K562 (cell line): Measurements from ENCODE around the gene KLK3. TPM values are rescaled to one million over a fixed set of nuclear protein-coding genes. Genes with fewer than 3 reads are reported as not detected.
A peak's percentile ranks its signal among the peaks of the same experiment; 100 is the strongest.

ENCODE experiments used
- ATAC-seq: fragments of 200-7000 bp; cut with Tn5 transposase; 3 replicates; pipeline ENCODE4 v1.9.1; 2020; ENCODE audit warnings: moderate library complexity
- BruUV-seq: library from RNA; stranded (reverse); fragments of 400-500 nt; replicated peaks from 2 replicates; lab custom pipeline; 2021; lab: Mats Ljungman, UMichigan
- CTCF ChIA-PET: fragments of 300-600 bp; formaldehyde crosslinking; extraction: SDS; loops from one replicate; lab custom pipeline; 2021; ENCODE audit warnings: low intra/inter-chr PET ratio; lab: Yijun Ruan, JAX
- POLR2A ChIA-PET: fragments of 300-600, 350-650 bp; sonication (Branson Sonifier 250); formaldehyde crosslinking; extraction: SDS; loops from one replicate; lab custom pipeline; 2021; ENCODE audit warnings: antibody characterized with exemption, inconsistent platforms; lab: Yijun Ruan, JAX
- DNase-seq, 4 experiments: peaks; one replicate each; pipeline versions ENCODE4 v3.0.0 to v3.0.0-alpha.2; 2011 to 2018; ENCODE audit warnings: low spot score in 3 of 4, mixed read lengths in 3 of 4; ENCODE audit errors: extremely low read depth in 1 of 4
- FAIRE-seq: peaks from 2 replicates; lab custom pipeline; 2011; peaks lifted over from hg19 to GRCh38; lab: Jason Lieb, UNC
- H2AFZ ChIP-seq: 2 replicates; pipeline ENCODE4 v1.6.0; 2011; ENCODE audit warnings: low read depth, low read length, control low read depth, inconsistent platforms
- H3K27ac ChIP-seq: fragments of 200-600 bp; 3 replicates; pipeline ENCODE4 v1.8.0; 2011; ENCODE audit warnings: low read depth, mild to moderate bottlenecking, control low read depth, inconsistent platforms, low read length, moderate library complexity, mixed read lengths; ENCODE audit errors: extremely low read depth
- H3K27me3 ChIP-seq, 2 experiments: fragments of 300-600 bp in 1 of 2; 2 replicates in 1 of 2; 3 replicates in 1 of 2; pipeline versions ENCODE4 v1.6.0 to v1.8.0; 2011; ENCODE audit warnings: inconsistent platforms in 2 of 2, low read length in 2 of 2, mild to moderate bottlenecking in 1 of 2, mixed read lengths in 1 of 2, moderate library complexity in 1 of 2; ENCODE audit not compliant: control insufficient read depth in 2 of 2, insufficient read depth in 2 of 2
- H3K36me3 ChIP-seq: fragments of 300-600 bp; 3 replicates; pipeline ENCODE4 v1.8.0; 2011; ENCODE audit warnings: mild to moderate bottlenecking, low read length, inconsistent platforms; ENCODE audit not compliant: control insufficient read depth, insufficient read depth
- H3K4me1 ChIP-seq, 2 experiments: fragments of 200-600 bp in 1 of 2; replicated peaks in 1 of 2; 2 replicates in 1 of 2; 3 replicates in 1 of 2; pipeline versions ENCODE4 v1.5.1 to v1.8.0; 2011; ENCODE audit warnings: inconsistent platforms in 2 of 2, low read length in 2 of 2, mild to moderate bottlenecking in 1 of 2, mixed read lengths in 1 of 2, moderate library complexity in 1 of 2; ENCODE audit not compliant: control insufficient read depth in 2 of 2, insufficient read depth in 2 of 2
- H3K4me2 ChIP-seq: 2 replicates; pipeline ENCODE4 v1.6.1; 2011; ENCODE audit warnings: low read length, control low read depth, inconsistent platforms, mixed read lengths; ENCODE audit not compliant: insufficient read depth
- H3K4me3 ChIP-seq: fragments of 200-600 bp; sonication (generic), shearing (Covaris generic); 2 replicates; pipeline ENCODE4 v1.5.1; 2016; ENCODE audit warnings: control low read depth, inconsistent platforms
- H3K79me2 ChIP-seq: fragments of 200-600 bp; 3 replicates; pipeline ENCODE4 v1.8.0; 2011; ENCODE audit warnings: low read length, inconsistent platforms; ENCODE audit not compliant: control insufficient read depth, insufficient read depth
- H3K9ac ChIP-seq, 2 experiments: 2 replicates each; pipeline versions ENCODE4 v1.6.0 to v1.6.1; 2011; ENCODE audit warnings: low read depth in 2 of 2, low read length in 2 of 2, control low read depth in 1 of 2, inconsistent platforms in 1 of 2, mild to moderate bottlenecking in 1 of 2, mixed read lengths in 1 of 2; ENCODE audit not compliant: insufficient read depth in 1 of 2
- H3K9me1 ChIP-seq: one replicate; pipeline ENCODE4 v1.6.0; 2011; ENCODE audit warnings: inconsistent platforms, mild to moderate bottlenecking, low read length, moderate library complexity; ENCODE audit not compliant: control insufficient read depth, insufficient read depth
- H3K9me3 ChIP-seq: replicated peaks from 2 replicates; pipeline ENCODE4 v1.5.1; 2011; ENCODE audit warnings: low read depth, low read length, inconsistent platforms; ENCODE audit not compliant: control insufficient read depth, insufficient read depth
- H4K20me1 ChIP-seq: replicated peaks from 2 replicates; pipeline ENCODE4 v1.6.1; 2011; ENCODE audit warnings: low read length, inconsistent platforms, mixed read lengths; ENCODE audit not compliant: control insufficient read depth, insufficient read depth
- CBX3 ChIP-seq, 2 experiments: IDR thresholded peaks; 1 replicate in 1 of 2; 2 replicates in 1 of 2; pipeline ENCODE4 v1.6.1; 2012; ENCODE audit warnings: inconsistent platforms in 2 of 2, low read length in 2 of 2, borderline replicate concordance in 1 of 2, control low read depth in 1 of 2
- ELF4 ChIP-seq: fragments of 450-650 bp; formaldehyde crosslinking; IDR thresholded peaks from 2 replicates; pipeline ENCODE4 v1.4.0; 2022; ENCODE audit warnings: missing genetic modification characterization
- HCFC1 ChIP-seq: IDR thresholded peaks from 2 replicates; pipeline ENCODE4 v1.6.1; 2012; ENCODE audit warnings: low read depth, low read length, improper control_type of control experiment
- SREBF2 ChIP-seq: sonication (generic); formaldehyde crosslinking; IDR thresholded peaks from 2 replicates; pipeline ENCODE4 v1.4.0; 2020; ENCODE audit warnings: mild to moderate bottlenecking, missing genetic modification reagents
- TBP ChIP-seq: optimal IDR thresholded peaks from 2 replicates; pipeline ENCODE3; 2011; ENCODE audit warnings: low read depth, low read length, improper control_type of control experiment
- TFAP4 ChIP-seq: sonication (generic); formaldehyde crosslinking; IDR thresholded peaks from 2 replicates; pipeline ENCODE4 v1.8.0; 2022; ENCODE audit warnings: missing genetic modification reagents, mild to moderate bottlenecking, moderate library complexity, borderline replicate concordance
- THRB ChIP-seq: fragments of 450-650 bp; formaldehyde crosslinking; conservative IDR thresholded peaks from 2 replicates; pipeline ENCODE4 v1.4.0; 2022; ENCODE audit warnings: mild to moderate bottlenecking, missing genetic modification characterization
- ZNF318 ChIP-seq, 2 experiments: fragments of 450-650 bp; IDR thresholded peaks; 2 replicates each; pipeline ENCODE4 v1.6.1; 2016; ENCODE audit warnings: mild to moderate bottlenecking in 2 of 2, borderline replicate concordance in 1 of 2, low read depth in 1 of 2, moderate library complexity in 1 of 2
- ZNF551 ChIP-seq: fragments of 250-450 bp; sonication (Bioruptor Pico); IDR thresholded peaks from 2 replicates; pipeline ENCODE4 v1.5.0; 2021; ENCODE audit warnings: mild to moderate bottlenecking, moderate library complexity
- WGBS: fragments of 100-300 bp; shearing (Covaris generic); methylation state at CpG from one replicate; pipeline ENCODE4 v1.1.6; 2016; ENCODE audit warnings: low coverage, mixed read lengths; ENCODE audit not compliant: insufficient coverage; ENCODE audit errors: missing lambda C conversion rate; 5-methylcytosine and 5-hydroxymethylcytosine counted together
- in situ Hi-C: fragments of 300-500 bp; cut with MboI; formaldehyde crosslinking; loops from 4 replicates; pipeline ENCODE4 v1.15.0; 2018; ENCODE audit warnings: inconsistent platforms, mixed read lengths
- intact Hi-C: fragments of 100-400 bp; cut with micrococcal nuclease; formaldehyde crosslinking; loops from 2 replicates; pipeline ENCODE4 v1.14.2; 2022
- polyA plus RNA-seq, 8 experiments: library from polyadenylated mRNA; depleted of rRNA in 4 of 8; stranded (reverse) in 5 of 8; unstranded in 3 of 8; fragments of >200 nt; fragmentation: Nextera tagmentation in 2 of 8; fragmentation: Illumina TruSeq in 1 of 8; extraction: Ambion mirVana in 2 of 8; extraction: Trizol in 1 of 8; gene quantifications; 2 replicates each; pipeline versions ENCODE4 v1.2.1 to v1.2.3, GENCODE V29; 2011 to 2014; ENCODE audit warnings: inconsistent platforms in 1 of 8, missing spikeins in 1 of 8
- total RNA-seq, 7 experiments: library from RNA; depleted of rRNA in 6 of 7; stranded (reverse); fragments of >200 nt in 6 of 7; fragmentation: Illumina TruSeq in 2 of 7; extraction: Trizol in 2 of 7; gene quantifications; 2 replicates each; pipeline versions ENCODE4 v1.2.1 to v1.2.3, GENCODE V29; 2011 to 2021; ENCODE audit warnings: low replicate concordance in 1 of 7

The KLK3 gene
- total and polyA plus RNA-seq, 9 of the 15 experiments (the other 6 are each of a cell fraction or from before 2014, with no cell fraction given) = not detected

GRCh38 chr19:50875795-50876422, 21.2 kb downstream of the KLK3 start:
- POLR2A ChIA-PET = interaction anchor here (3.4 kb wide), 1 partner anchor 72 kb away, joined by 12 read pairs; no protein-coding TSS in a partner anchor
- TF ChIP-seq THRB (CRISPR knock-in tag) = 0 out of 2 replicates have a peak, but pooled peaks have one; percentile 38
- peak; percentile 27; the same call in 1 of the 2 replicates for TF ChIP-seq ELF4 (CRISPR knock-in tag)
- no peak for TF ChIP-seq HCFC1
- TF ChIP-seq TBP = no peak
- no peak for TF ChIP-seq SREBF2
- no peak for TF ChIP-seq ZNF318 (IDR thresholded peaks at IDR 0.05; ENCODE audit: borderline replicate concordance in 1 of 2, low read depth in 1 of 2)
- TF ChIP-seq ZNF551 = no peak
- TF ChIP-seq TFAP4 = no peak
- no peak for TF ChIP-seq CBX3 (IDR thresholded peaks at IDR 0.05; ENCODE audit: borderline replicate concordance in 1 of 2, low read length in 2 of 2)

More at GRCh38 chr19:50875795-50876422, 21.2 kb downstream of the KLK3 start:
- Histone ChIP-seq H3K36me3 (no peaks in the 10 kb centered on the region), H3K4me3 (no peak overlapping the region), H3K9me3 (0 out of 2 replicates have a peak, but pooled peaks cover under 1% of the 10 kb centered on the region), H3K27ac (no peak overlapping the region), H3K4me2 (no peak overlapping the region), H2AFZ (no peak overlapping the region), H3K9ac (peak overlapping the region in 1 of 2 experiments; percentile 33; a peak in 1 of 4 replicates), H3K79me2 (no peaks in the 10 kb centered on the region), H3K9me1 (no peaks in the 10 kb centered on the region), H3K27me3 (peaks cover 15 to 56% of the 10 kb centered on the region in 2 experiments; a peak in 4 of 5 replicates), H4K20me1 (no peaks in the 10 kb centered on the region), H3K4me1 (peaks cover 15 to 18% of the 10 kb centered on the region in 2 experiments)
- FAIRE-seq (no peak), DNase-seq (no peak), ATAC-seq (no peak)
- intact Hi-C loops = no loop called here
- in situ Hi-C loops = no loop called here
- WGBS = 0% methylated on average over 5 of the region's 9 CpGs
- CTCF ChIA-PET = no interaction called here
- BruUV-seq = no TSS peak
